Stimulated activated CD8-positive, alpha-beta memory T cell treated with anti-CD3 and anti-CD28 coated beads, Interleukin-7, amount 100 ng/mL, for 48 hours (primary cell): ENCODE data around the gene FBXL17.

Source experiments
- DNase-seq, 2 donors: peaks; one replicate each; pipeline ENCODE4 v3.0.0-alpha.2; 2020; ENCODE audit warnings: low read depth in 1 of 2; ENCODE audit errors: extremely low read depth in 1 of 2

FBXL17 gene

GRCh38 chr5:107826311-107827000 lies 555.4 kb downstream of the FBXL17 start:
- DNase-seq, result no peak

GRCh38 chr5:107824821-107825220 lies 557.1 kb downstream of the FBXL17 start:
- no peak for DNase-seq

- DNase-seq, result no peak
Measured at GRCh38 chr5:107821288-107821687, 560.6 kb downstream of the FBXL17 start.

- no peak for DNase-seq
Measured at GRCh38 chr5:107820429-107820828, 561.5 kb downstream of the FBXL17 start.

- no peak for DNase-seq
Measured at GRCh38 chr5:107817951-107818350, 563.9 kb downstream of the FBXL17 start.

- no peak for DNase-seq
Measured at GRCh38 chr5:107817436-107817835, 564.5 kb downstream of the FBXL17 start.

GRCh38 chr5:107815109-107815508 lies 566.8 kb downstream of the FBXL17 start:
- DNase-seq, result no peak

GRCh38 chr5:107814183-107814827 lies 567.6 kb downstream of the FBXL17 start:
- no peak for DNase-seq

GRCh38 chr5:107813559-107813958 lies 568.3 kb downstream of the FBXL17 start:
- no peak for DNase-seq

- no peak for DNase-seq
Measured at GRCh38 chr5:107812570-107813141, 569.2 kb downstream of the FBXL17 start.

GRCh38 chr5:107809201-107810034 lies 572.5 kb downstream of the FBXL17 start:
- no peak for DNase-seq
